GM12878 (cell line): ENCODE results near the gene CLDN6. TPM values are rescaled to one million over a fixed set of nuclear protein-coding genes. Genes with fewer than 3 reads are reported as not detected.

ENCODE experiments used
- ATAC-seq: fragments of 200-7000 bp; cut with Tn5 transposase; 3 replicates; pipeline ENCODE4 v1.9.1; 2020; ENCODE audit warnings: mild to moderate bottlenecking, moderate library complexity
- BruUV-seq: library from RNA; stranded (reverse); fragments of 400-500 nt; replicated peaks from 2 replicates; lab custom pipeline; 2021; lab: Mats Ljungman, UMichigan
- CTCF ChIA-PET: fragments of 300-600 bp; sonication (Branson Sonifier 250); formaldehyde crosslinking; extraction: SDS; loops from one replicate; lab custom pipeline; 2021; ENCODE audit warnings: inconsistent platforms; lab: Yijun Ruan, JAX
- POLR2A ChIA-PET: fragments of 350-600 bp; formaldehyde crosslinking; extraction: SDS; loops from one replicate; lab custom pipeline; 2021; ENCODE audit warnings: inconsistent platforms; lab: Charles Lee
- RAD21 ChIA-PET: fragments of 300-600 bp; sonication (Branson Sonifier 250); formaldehyde crosslinking; loops from one replicate; lab custom pipeline; 2023; ENCODE audit warnings: antibody characterized with exemption; ENCODE audit not compliant: unreplicated experiment; lab: Charles Lee
- SMC1A ChIA-PET: fragments of 300-600 bp; sonication (Branson Sonifier 250); formaldehyde crosslinking; loops from one replicate; lab custom pipeline; 2023; ENCODE audit not compliant: unreplicated experiment, uncharacterized antibody; lab: Charles Lee
- DNase-seq: peaks from one replicate; pipeline ENCODE4 v3.0.0-alpha.2; 2011; ENCODE audit warnings: low read depth, low spot score
- FAIRE-seq: peaks from 3 replicates; lab custom pipeline; 2011; peaks lifted over from hg19 to GRCh38; lab: Jason Lieb, UNC
- H2AFZ ChIP-seq: 2 replicates; pipeline ENCODE4 v1.6.0; 2011; ENCODE audit warnings: low read depth, low read length, control low read depth; ENCODE audit not compliant: control insufficient read depth
- H3K27ac ChIP-seq: 2 replicates; pipeline ENCODE4 v1.5.1; 2011; ENCODE audit warnings: control low read depth; ENCODE audit not compliant: control insufficient read depth, insufficient read depth
- H3K27me3 ChIP-seq, 2 experiments: replicated peaks in 1 of 2; 2 replicates each; pipeline versions ENCODE4 v1.6.0 to v1.6.1; 2011; ENCODE audit warnings: low read length in 1 of 2; ENCODE audit not compliant: control insufficient read depth in 2 of 2, insufficient read depth in 2 of 2
- H3K36me3 ChIP-seq, 2 experiments: 2 replicates each; pipeline ENCODE4 v1.5.1; 2011; ENCODE audit warnings: low read length in 1 of 2; ENCODE audit not compliant: control insufficient read depth in 2 of 2, insufficient read depth in 2 of 2
- H3K4me1 ChIP-seq: 2 replicates; pipeline ENCODE4 v1.6.1; 2011; ENCODE audit warnings: mild to moderate bottlenecking, low read length, moderate library complexity, mixed read lengths; ENCODE audit not compliant: control insufficient read depth, insufficient read depth
- H3K4me2 ChIP-seq: 2 replicates; pipeline ENCODE4 v1.6.0; 2011; ENCODE audit warnings: control low read depth; ENCODE audit not compliant: control insufficient read depth, insufficient read depth
- H3K4me3 ChIP-seq: fragments of 200-600 bp; sonication (generic); 2 replicates; pipeline ENCODE4 v1.5.1; 2016
- H3K79me2 ChIP-seq: 2 replicates; pipeline ENCODE4 v1.6.0; 2011; ENCODE audit warnings: low read length; ENCODE audit not compliant: control insufficient read depth, insufficient read depth
- H3K9ac ChIP-seq: 2 replicates; pipeline ENCODE4 v1.8.0; 2011; ENCODE audit warnings: low read length, control low read depth, mixed read lengths; ENCODE audit not compliant: control insufficient read depth, insufficient read depth
- H3K9me3 ChIP-seq: replicated peaks from 3 replicates; pipeline ENCODE4 v1.5.1; 2011; ENCODE audit warnings: mild to moderate bottlenecking, low read length; ENCODE audit not compliant: control insufficient read depth, insufficient read depth
- H4K20me1 ChIP-seq: 2 replicates; pipeline ENCODE4 v1.6.0; 2011; ENCODE audit not compliant: control insufficient read depth, insufficient read depth
- CHD2 ChIP-seq: IDR thresholded peaks from 2 replicates; pipeline ENCODE4 v1.6.1; 2011; ENCODE audit warnings: low read depth, low read length, improper control_type of control experiment, borderline replicate concordance
- E2F4 ChIP-seq: IDR thresholded peaks from 2 replicates; pipeline ENCODE4 v1.6.1; 2012; ENCODE audit warnings: low read depth, low read length, improper control_type of control experiment
- MEF2B ChIP-seq: fragments of 450-650 bp; IDR thresholded peaks from 2 replicates; pipeline ENCODE4 v1.6.1; 2018; ENCODE audit warnings: mild to moderate bottlenecking, moderate library complexity; ENCODE audit not compliant: partially characterized antibody, poor library complexity, severe bottlenecking
- NFYA ChIP-seq: IDR thresholded peaks from 2 replicates; pipeline ENCODE4 v1.6.1; 2011; ENCODE audit warnings: low read depth, mild to moderate bottlenecking, low read length, improper control_type of control experiment, borderline replicate concordance
- PBX3 ChIP-seq: IDR thresholded peaks from 2 replicates; pipeline ENCODE4 v1.6.1; 2011; ENCODE audit warnings: mild to moderate bottlenecking, low read depth, low read length, moderate library complexity; ENCODE audit not compliant: insufficient replicate concordance
- TBL1XR1 ChIP-seq: IDR thresholded peaks from 2 replicates; pipeline ENCODE4 v1.6.1; 2012; ENCODE audit warnings: low read depth, low read length, improper control_type of control experiment
- WGBS: methylation state at CpG from one replicate; pipeline ENCODE4 v1.1.6; 2016; ENCODE audit warnings: low lambda C conversion rate; ENCODE audit not compliant: insufficient replicate concordance, insufficient coverage; ENCODE audit errors: missing lambda C conversion rate; 5-methylcytosine and 5-hydroxymethylcytosine counted together
- in situ Hi-C: fragments of 300-500 bp; cut with MboI; formaldehyde crosslinking; loops from 9 replicates; pipeline ENCODE4 v1.14.3; 2018; ENCODE audit warnings: mixed read lengths
- intact Hi-C: fragments of 100-400 bp; cut with micrococcal nuclease; formaldehyde crosslinking; loops from one replicate; pipeline ENCODE4 v1.14.2; 2022; ENCODE audit not compliant: unreplicated experiment
- polyA plus RNA-seq, 11 experiments: library from polyadenylated mRNA; depleted of rRNA in 4 of 11; unstranded in 6 of 11; stranded (reverse) in 5 of 11; fragments of >200 nt; fragmentation: Nextera tagmentation in 4 of 11; fragmentation: Illumina TruSeq in 1 of 11; extraction: Ambion mirVana in 4 of 11; extraction: Trizol in 1 of 11; gene quantifications; 1 replicate in 1 of 11; 2 replicates in 10 of 11; pipeline versions ENCODE4 v1.2.1 to v1.2.3, GENCODE V29; 2011 to 2016; ENCODE audit warnings: inconsistent platforms in 2 of 11, missing spikeins in 2 of 11, low read depth in 1 of 11
- total RNA-seq, 4 experiments: library from RNA; depleted of rRNA in 3 of 4; stranded (reverse); fragments of >200 nt in 3 of 4; fragmentation: Illumina TruSeq in 1 of 4; extraction: Trizol in 1 of 4; gene quantifications; 2 replicates each; pipeline versions ENCODE4 v1.2.1 to v1.2.3, GENCODE V29; 2013 to 2021

Gene CLDN6
- total and polyA plus RNA-seq, 10 of the 15 experiments (the other 5 are each of a cell fraction or from before 2014, with no cell fraction given): 0.15 to 0.26 (median 0.23) TPM; not detected in 7

GRCh38 chr16:3044708-3045107 lies 26.7 kb upstream of the CLDN6 start:
- intact Hi-C loops: no loop called here
- H3K4me2 ChIP-seq: no peak overlapping the region; the same call in 1 of the 2 replicates
- FAIRE-seq: no peak
- H3K4me1 ChIP-seq: peaks cover 2% of the 10 kb centered on the region; the same call in 1 of the 2 replicates
- no peak overlapping the region for H3K4me3 ChIP-seq
- ChIA-PET CTCF (interaction anchor here (0.6 to 9.0 kb wide), 4 partner anchors 14 to 821 kb away, joined by 3 to 76 read pairs (median 3); no protein-coding TSS in a partner anchor), SMC1A (no interaction called here), RAD21 (no interaction called here), POLR2A (interaction anchor here (0.8 kb wide), 1 partner anchor 85 kb away, joined by 3 read pairs; no protein-coding TSS in a partner anchor)
- no peaks in the 10 kb centered on the region for H3K36me3 ChIP-seq
- no peaks in the 10 kb centered on the region for H3K9me3 ChIP-seq
- H3K9ac ChIP-seq: no peak overlapping the region
- H3K79me2 ChIP-seq: no peaks in the 10 kb centered on the region
- WGBS: 86% methylated on average over 6 of the region's 6 CpGs
- no peak for ATAC-seq
- no peak overlapping the region for H3K27ac ChIP-seq
- no peak overlapping the region for H2AFZ ChIP-seq
- peaks cover 0 to 1% of the 10 kb centered on the region in 2 experiments; a peak in 3 of 4 replicates for H3K27me3 ChIP-seq
- no peak for DNase-seq
- no peak for TF ChIP-seq PBX3
- no peak for TF ChIP-seq NFYA
- TF ChIP-seq TBL1XR1: no peak
- no peak for TF ChIP-seq E2F4
- no peak for TF ChIP-seq MEF2B
- TF ChIP-seq CHD2: no peak
- no TSS peak for BruUV-seq
- in situ Hi-C loops: no loop called here
- H4K20me1 ChIP-seq: no peaks in the 10 kb centered on the region
